Suprapubic skin (tissue), 4 donors: ENCODE measurements around the gene RASGRP3. TPM values are rescaled to one million over a fixed set of nuclear protein-coding genes. Genes with fewer than 3 reads are reported as not detected.

ENCODE experiments used
- DNase-seq, 2 donors: peaks; one replicate each; pipeline ENCODE4 v3.0.0-alpha.2; 2019; ENCODE audit warnings: low spot score in 2 of 2
- H3K27ac ChIP-seq: fragments of 200-600 bp; sonication (generic); one replicate; pipeline ENCODE4 v1.5.1; 2019
- H3K27me3 ChIP-seq: fragments of 200-600 bp; sonication (generic); one replicate; pipeline ENCODE4 v1.5.1; 2019
- H3K36me3 ChIP-seq: fragments of 200-600 bp; sonication (generic); one replicate; pipeline ENCODE4 v1.5.1; 2019
- H3K4me1 ChIP-seq: fragments of 200-600 bp; sonication (generic); one replicate; pipeline ENCODE4 v1.5.1; 2019
- H3K4me3 ChIP-seq: fragments of 200-600 bp; sonication (generic); one replicate; pipeline ENCODE4 v1.5.1; 2019; ENCODE audit warnings: mild to moderate bottlenecking
- H3K9me3 ChIP-seq: fragments of 200-600 bp; sonication (generic); one replicate; pipeline ENCODE4 v1.5.1; 2019
- CTCF ChIP-seq, 2 donors: fragments of 200-600 bp in 1 of 2; fragments of 450-650 bp in 1 of 2; sonication (generic) in 1 of 2; IDR thresholded peaks; one replicate each; pipeline ENCODE4 v1.5.1; 2016 to 2019; ENCODE audit warnings: antibody characterized with exemption in 2 of 2, mild to moderate bottlenecking in 1 of 2, moderate library complexity in 1 of 2
- EP300 ChIP-seq: sonication (generic); formaldehyde crosslinking; IDR thresholded peaks from one replicate; pipeline ENCODE4 v1.6.1; 2017; ENCODE audit warnings: antibody characterized with exemption
- POLR2A ChIP-seq, 2 donors: fragments of 450-650 bp; IDR thresholded peaks; one replicate each; pipeline ENCODE4 v1.6.1; 2017; ENCODE audit warnings: antibody characterized with exemption in 2 of 2, mild to moderate bottlenecking in 2 of 2, moderate library complexity in 2 of 2
- POLR2AphosphoS5 ChIP-seq, 3 donors: sonication (generic); formaldehyde crosslinking; IDR thresholded peaks; one replicate each; pipeline ENCODE4 v1.6.1; 2017; ENCODE audit warnings: antibody characterized with exemption in 3 of 3
- WGBS: methylation state at CpG from one replicate; pipeline ENCODE4 v1.1.5; 2018; 5-methylcytosine and 5-hydroxymethylcytosine counted together
- total RNA-seq, 4 donors: library from RNA; depleted of rRNA; stranded (reverse); fragments of >200 nt; gene quantifications; one replicate each; pipeline ENCODE4 v1.1.0, GENCODE V29; 2016

RASGRP3 gene
- total RNA-seq, 4 donors from 2014 or later: 4.1 to 11.1 (median 6.4) TPM

GRCh38 chr2:33529771-33530481 lies 53.5 kb downstream of the RASGRP3 start:
- TF ChIP-seq POLR2A (IDR thresholded peaks at IDR 0.05) (no peak), EP300 (no peak), CTCF (IDR thresholded peaks at IDR 0.05) (no peak), POLR2AphosphoS5 (IDR thresholded peaks at IDR 0.05) (no peak)
- H3K36me3 ChIP-seq: no peaks in the 10 kb centered on the region
- no peak overlapping the region for H3K27ac ChIP-seq
- H3K4me1 ChIP-seq: no peaks in the 10 kb centered on the region
- no peaks in the 10 kb centered on the region for H3K27me3 ChIP-seq
- WGBS: 70% methylated on average over 6 of the region's 6 CpGs
- no peak for DNase-seq
- H3K9me3 ChIP-seq: no peaks in the 10 kb centered on the region
- no peak overlapping the region for H3K4me3 ChIP-seq

DNA sequence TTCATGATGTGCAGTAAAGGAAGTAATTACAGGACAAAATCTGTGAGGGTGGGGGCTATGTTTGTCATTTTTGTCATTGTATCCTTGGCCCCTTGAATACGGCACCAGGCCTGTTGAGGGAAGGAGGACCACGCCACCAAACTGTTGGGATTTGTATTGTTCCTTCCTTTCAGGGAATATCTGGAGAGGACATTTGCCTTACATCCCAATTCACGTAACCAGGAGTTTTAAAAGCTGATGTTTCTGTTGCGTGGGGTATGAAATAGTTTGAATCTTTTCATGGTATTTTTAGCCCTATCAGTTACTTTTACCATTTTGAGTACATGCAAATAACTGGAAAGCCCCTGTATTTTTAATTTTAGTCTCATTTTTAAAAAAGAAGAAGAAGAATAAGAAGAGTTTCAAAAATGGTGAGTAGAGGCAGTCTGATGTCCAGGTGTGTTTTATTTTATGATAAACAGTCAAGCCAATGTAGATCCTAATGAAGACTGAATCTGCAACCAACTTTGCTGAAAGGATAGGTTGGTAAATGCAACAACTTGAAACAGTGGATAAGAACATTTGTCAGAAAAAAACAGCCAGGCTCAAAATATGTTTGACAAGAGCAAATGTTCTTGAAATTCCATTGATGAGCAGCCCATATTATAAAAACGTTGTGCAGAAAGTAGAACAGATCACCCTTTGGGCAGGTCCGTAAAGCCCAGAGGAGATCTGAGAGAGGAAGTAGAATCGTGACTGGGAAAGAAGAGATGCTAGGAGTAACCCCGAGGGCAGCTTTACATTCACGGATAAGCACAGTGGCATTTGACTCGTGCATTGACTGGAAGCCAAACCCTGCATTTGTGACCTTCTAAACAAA lies 54.5 kb downstream of the RASGRP3 start:
- whole genome bisulfite sequencing: 70% methylated on average over 10 of the region's 10 CpGs
- Histone ChIP-seq H3K4me3 (no peak overlapping the region), H3K36me3 (no peaks in the 10 kb centered on the region), H3K27ac (no peak overlapping the region), H3K4me1 (no peaks in the 10 kb centered on the region), H3K9me3 (no peaks in the 10 kb centered on the region), H3K27me3 (no peaks in the 10 kb centered on the region)
- no peak for DNase-seq
- TF ChIP-seq EP300 (no peak), POLR2AphosphoS5 (IDR thresholded peaks at IDR 0.05) (no peak), POLR2A (IDR thresholded peaks at IDR 0.05) (no peak), CTCF (IDR thresholded peaks at IDR 0.05) (no peak)

GRCh38 chr2:33531549-33532059 lies 55.2 kb downstream of the RASGRP3 start:
- TF ChIP-seq EP300 (no peak), POLR2A (IDR thresholded peaks at IDR 0.05) (no peak), CTCF (IDR thresholded peaks at IDR 0.05) (no peak), POLR2AphosphoS5 (IDR thresholded peaks at IDR 0.05) (no peak)
- no peaks in the 10 kb centered on the region for H3K27me3 ChIP-seq
- H3K4me1 ChIP-seq: no peaks in the 10 kb centered on the region
- no peaks in the 10 kb centered on the region for H3K36me3 ChIP-seq
- 75% methylated on average over 3 of the region's 3 CpGs for WGBS
- no peak overlapping the region for H3K27ac ChIP-seq
- H3K4me3 ChIP-seq: no peak overlapping the region
- DNase-seq: no peak
- no peaks in the 10 kb centered on the region for H3K9me3 ChIP-seq

GRCh38 chr2:33532146-33532545 lies 55.7 kb downstream of the RASGRP3 start:
- H3K4me3 ChIP-seq: no peak overlapping the region
- no peak overlapping the region for H3K27ac ChIP-seq
- H3K9me3 ChIP-seq: no peaks in the 10 kb centered on the region
- no peaks in the 10 kb centered on the region for H3K27me3 ChIP-seq
- H3K4me1 ChIP-seq: no peaks in the 10 kb centered on the region
- TF ChIP-seq EP300: no peak
- no peak for TF ChIP-seq POLR2AphosphoS5 (IDR thresholded peaks at IDR 0.05)
- no peak for TF ChIP-seq CTCF (IDR thresholded peaks at IDR 0.05)
- no peak for TF ChIP-seq POLR2A (IDR thresholded peaks at IDR 0.05)
- no peak for DNase-seq
- H3K36me3 ChIP-seq: no peaks in the 10 kb centered on the region
- 59% methylated on average over 8 of the region's 8 CpGs for WGBS

DNA sequence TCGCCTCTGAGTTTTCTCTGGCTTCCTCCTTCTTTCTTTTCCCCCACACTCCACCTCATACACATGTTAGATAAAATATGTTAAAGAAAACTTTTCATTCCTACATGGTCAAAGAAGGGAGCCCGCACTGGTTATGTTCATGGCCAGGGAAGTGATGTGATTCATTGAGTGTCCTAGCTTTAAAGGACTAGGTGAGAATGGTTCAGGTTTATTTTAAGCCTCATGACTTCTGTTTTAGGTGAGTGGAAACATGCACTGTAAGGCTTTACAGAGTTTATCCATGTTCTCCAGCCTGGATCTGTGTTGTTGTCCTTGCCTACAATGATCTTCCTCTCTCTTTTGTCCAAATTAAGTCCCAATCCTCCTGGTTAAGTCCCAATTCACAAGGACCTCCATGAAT lies 56.5 kb downstream of the RASGRP3 start:
- TF ChIP-seq POLR2AphosphoS5 (IDR thresholded peaks at IDR 0.05): no peak
- no peak for TF ChIP-seq EP300
- no peak for TF ChIP-seq CTCF (IDR thresholded peaks at IDR 0.05)
- TF ChIP-seq POLR2A (IDR thresholded peaks at IDR 0.05): no peak
- no peak for DNase-seq
- Histone ChIP-seq H3K4me1 (no peaks in the 10 kb centered on the region), H3K27me3 (no peaks in the 10 kb centered on the region), H3K4me3 (no peak overlapping the region), H3K9me3 (no peaks in the 10 kb centered on the region), H3K36me3 (no peaks in the 10 kb centered on the region), H3K27ac (no peak overlapping the region)
- 82% methylated on average over 2 of the region's 2 CpGs for WGBS
